SK-N-SH (cell line): ENCODE measurements around the gene PRRT1B. TPM values are rescaled to one million over a fixed set of nuclear protein-coding genes. Genes with fewer than 3 reads are reported as not detected.

ENCODE experiments used
- CTCF ChIA-PET: fragments of 300-600, 350-600 bp; formaldehyde crosslinking; extraction: SDS; loops from one replicate; lab custom pipeline; 2021; lab: Yijun Ruan, JAX
- POLR2A ChIA-PET: fragments of 350-600 bp; sonication (Branson Sonifier 250); formaldehyde crosslinking; extraction: SDS; loops from one replicate; lab custom pipeline; 2020; ENCODE audit warnings: antibody characterized with exemption, inconsistent platforms; lab: Yijun Ruan, JAX
- DNase-seq: peaks from one replicate; pipeline ENCODE4 v3.0.0; 2012
- H2AFZ ChIP-seq: fragments of 200-600 bp; sonication (generic); 2 replicates; pipeline ENCODE4 v1.8.1; 2016; ENCODE audit warnings: antibody characterized with exemption, mild to moderate bottlenecking, low read depth
- H3F3A ChIP-seq: fragments of 200-600 bp; sonication (generic); replicated peaks from 2 replicates; pipeline ENCODE3; 2016; ENCODE audit warnings: antibody characterized with exemption, mild to moderate bottlenecking; ENCODE audit not compliant: insufficient read depth
- H3K27ac ChIP-seq, 2 experiments: fragments of 200-500 bp in 1 of 2; fragments of 200-600 bp in 1 of 2; sonication (Bioruptor generic) in 1 of 2; sonication (generic), shearing (Covaris generic) in 1 of 2; 2 replicates each; pipeline versions ENCODE4 v1.5.1 to v1.6.1; 2014 to 2016; ENCODE audit warnings: low read depth in 2 of 2, inconsistent platforms in 1 of 2, low read length in 1 of 2, mild to moderate bottlenecking in 1 of 2, mixed read lengths in 1 of 2
- H3K27me3 ChIP-seq: fragments of 200-600 bp; sonication (generic), shearing (Covaris generic); 2 replicates; pipeline ENCODE4 v1.6.1; 2016; ENCODE audit warnings: mixed run types; ENCODE audit not compliant: insufficient read depth
- H3K36me3 ChIP-seq, 2 experiments: fragments of 200-500 bp in 1 of 2; fragments of 200-600 bp in 1 of 2; sonication (Bioruptor generic) in 1 of 2; sonication (generic) in 1 of 2; replicated peaks in 1 of 2; 2 replicates each; pipeline versions ENCODE3 to v1.5.1; 2014 to 2016; ENCODE audit warnings: low read length in 1 of 2, mild to moderate bottlenecking in 1 of 2; ENCODE audit not compliant: insufficient read depth in 2 of 2, control insufficient read depth in 1 of 2
- H3K4me1 ChIP-seq, 2 experiments: fragments of 200-500 bp in 1 of 2; fragments of 200-600 bp in 1 of 2; sonication (Bioruptor generic) in 1 of 2; sonication (generic), shearing (Covaris generic) in 1 of 2; 2 replicates each; pipeline versions ENCODE4 v1.5.1 to v1.6.1; 2014 to 2016; ENCODE audit warnings: low read depth in 1 of 2, low read length in 1 of 2, mixed run types in 1 of 2; ENCODE audit not compliant: insufficient read depth in 2 of 2, control insufficient read depth in 1 of 2
- H3K4me2 ChIP-seq: fragments of 200-600 bp; sonication (generic), shearing (Covaris generic); 2 replicates; pipeline ENCODE4 v1.6.1; 2017; ENCODE audit warnings: mixed run types
- H3K4me3 ChIP-seq, 2 experiments: fragments of 200-500 bp in 1 of 2; fragments of 200-600 bp in 1 of 2; sonication (Bioruptor generic) in 1 of 2; sonication (generic), shearing (Covaris generic) in 1 of 2; 2 replicates each; pipeline versions ENCODE4 v1.5.1 to v1.8.1; 2014 to 2016; ENCODE audit warnings: low read depth in 2 of 2, inconsistent platforms in 1 of 2, low read length in 1 of 2, mild to moderate bottlenecking in 1 of 2, mixed read lengths in 1 of 2, moderate library complexity in 1 of 2
- H3K79me2 ChIP-seq: fragments of 200-600 bp; sonication (generic); 2 replicates; pipeline ENCODE4 v1.8.1; 2017; ENCODE audit warnings: mild to moderate bottlenecking; ENCODE audit not compliant: insufficient read depth
- H3K9ac ChIP-seq: fragments of 200-600 bp; sonication (generic); 2 replicates; pipeline ENCODE4 v1.6.1; 2017; ENCODE audit warnings: mixed run types
- H3K9me2 ChIP-seq: fragments of 200-600 bp; sonication (generic); 2 replicates; pipeline ENCODE4 v1.6.1; 2017; ENCODE audit warnings: mixed run types
- H3K9me3 ChIP-seq: fragments of 200-600 bp; sonication (generic); 2 replicates; pipeline ENCODE4 v1.6.1; 2017; ENCODE audit warnings: mixed run types, mild to moderate bottlenecking, moderate library complexity
- H4K20me1 ChIP-seq: fragments of 200-600 bp; sonication (generic); 2 replicates; pipeline ENCODE4 v1.6.1; 2017; ENCODE audit warnings: mild to moderate bottlenecking, mixed run types; ENCODE audit not compliant: insufficient read depth
- ELF1 ChIP-seq: IDR thresholded peaks from 2 replicates; pipeline ENCODE4 v1.4.0; 2012
- EP300 ChIP-seq, 2 experiments: IDR thresholded peaks; 2 replicates each; pipeline versions ENCODE4 v1.4.0 to v1.6.1; 2012; ENCODE audit warnings: borderline replicate concordance in 1 of 2, low read depth in 1 of 2, low read length in 1 of 2
- FOSL2 ChIP-seq: IDR thresholded peaks from 2 replicates; pipeline ENCODE4 v1.4.0; 2012; ENCODE audit warnings: low read depth, mild to moderate bottlenecking, moderate library complexity, borderline replicate concordance
- FOXM1 ChIP-seq: IDR thresholded peaks from 2 replicates; pipeline ENCODE4 v1.4.0; 2012; ENCODE audit warnings: low read depth, mild to moderate bottlenecking
- GATA2 ChIP-seq: sonication (generic); formaldehyde crosslinking; IDR thresholded peaks from 2 replicates; pipeline ENCODE4 v1.5.0; 2020; ENCODE audit warnings: mild to moderate bottlenecking, missing genetic modification reagents
- IRF3 ChIP-seq: fragments of 150-350 bp; IDR thresholded peaks from 2 replicates; pipeline ENCODE4 v1.6.1; 2016; ENCODE audit warnings: mild to moderate bottlenecking, low read depth, low read length
- MEF2A ChIP-seq: IDR thresholded peaks from 2 replicates; pipeline ENCODE4 v1.4.0; 2012; ENCODE audit warnings: low read depth, borderline replicate concordance
- MXI1 ChIP-seq: IDR thresholded peaks from 2 replicates; pipeline ENCODE4 v1.6.1; 2012; ENCODE audit warnings: mild to moderate bottlenecking, low read depth, low read length, improper control_type of control experiment
- NRF1 ChIP-seq: IDR thresholded peaks from 2 replicates; pipeline ENCODE4 v1.6.1; 2012; ENCODE audit warnings: low read depth, mild to moderate bottlenecking, low read length
- RAD21 ChIP-seq: IDR thresholded peaks from 2 replicates; pipeline ENCODE4 v1.6.1; 2012; ENCODE audit warnings: mild to moderate bottlenecking, low read length
- RCOR1 ChIP-seq: fragments of 150-350 bp; IDR thresholded peaks from 2 replicates; pipeline ENCODE4 v1.6.1; 2017; ENCODE audit warnings: antibody characterized with exemption, low read length
- RFX5 ChIP-seq: IDR thresholded peaks from 2 replicates; pipeline ENCODE4 v1.6.1; 2012; ENCODE audit warnings: mild to moderate bottlenecking, improper control_type of control experiment, low read length
- TCF12 ChIP-seq: IDR thresholded peaks from 2 replicates; pipeline ENCODE4 v1.4.0; 2012
- USF1 ChIP-seq: IDR thresholded peaks from 2 replicates; pipeline ENCODE4 v1.4.0; 2012; ENCODE audit warnings: low read depth, borderline replicate concordance
- USF2 ChIP-seq: fragments of 150-350 bp; IDR thresholded peaks from 2 replicates; pipeline ENCODE4 v1.6.1; 2017; ENCODE audit warnings: antibody characterized with exemption, low read length, low read depth, borderline replicate concordance
- YY1 ChIP-seq: IDR thresholded peaks from 2 replicates; pipeline ENCODE4 v1.4.0; 2012; ENCODE audit warnings: low read depth, mild to moderate bottlenecking
- ZBTB33 ChIP-seq: IDR thresholded peaks from 2 replicates; pipeline ENCODE4 v1.4.0; 2012; ENCODE audit warnings: low read depth, borderline replicate concordance
- WGBS: methylation state at CpG from one replicate; pipeline ENCODE4 v1.1.6; 2017; ENCODE audit warnings: low lambda C conversion rate; 5-methylcytosine and 5-hydroxymethylcytosine counted together
- polyA plus RNA-seq, 3 experiments: library from polyadenylated mRNA; depleted of rRNA; stranded (reverse); fragments of >200 nt; gene quantifications; 2 replicates each; pipeline ENCODE4 v1.2.3, GENCODE V29; 2012

PRRT1B gene
- polyA plus RNA-seq, 1 of the 3 experiments (the other 2 are of a cell fraction) = not detected

- TF ChIP-seq ZBTB33 (no peak), IRF3 (no peak), RAD21 (no peak), RCOR1 (no peak), ELF1 (no peak), EP300 (IDR thresholded peaks at IDR 0.05; ENCODE audit: borderline replicate concordance in 1 of 2, low read depth in 1 of 2, low read length in 1 of 2) (no peak), USF1 (no peak)
- TF ChIP-seq, all 33 proteins: peak for 0
These were observed 14.2 kb downstream of the PRRT1B start (continued) for GRCh38 chr9:131559421-131560000.

- Histone ChIP-seq H3K4me3 (no peak overlapping the region), H3K9me2 (no peaks in the 10 kb centered on the region), H2AFZ (no peak overlapping the region), H3K9me3 (peaks cover 3% of the 10 kb centered on the region; the same call in 1 of the 2 replicates), H3K27me3 (no peaks in the 10 kb centered on the region), H3K4me1 (no peaks in the 10 kb centered on the region), H3K27ac (no peak overlapping the region), H3K79me2 (no peaks in the 10 kb centered on the region), H3K36me3 (no peaks in the 10 kb centered on the region), H4K20me1 (no peaks in the 10 kb centered on the region), H3K9ac (no peak overlapping the region), H3K4me2 (no peak overlapping the region), H3F3A (peaks cover 2% of the 10 kb centered on the region)
- ChIA-PET CTCF (interaction anchor here (1.5 kb wide), 1 partner anchor 193 kb away, joined by 3 read pairs; no protein-coding TSS in a partner anchor), POLR2A (no interaction called here)
- WGBS = 47% methylated on average over 9 of the region's 9 CpGs
- TF ChIP-seq RFX5 (no peak), GATA2 (CRISPR knock-in tag) (no peak), USF1 (no peak), TCF12 (no peak), MEF2A (no peak), USF2 (no peak), FOSL2 (no peak), NRF1 (no peak), RCOR1 (no peak), FOXM1 (no peak), MXI1 (no peak), YY1 (no peak)
- no peak for DNase-seq
These were observed 17.0 kb downstream of the PRRT1B start for GRCh38 chr9:131562032-131562959.
